Testis (tissue), 3 donors: Measurements from ENCODE around the gene PIP5K1B. TPM values are rescaled to one million over a fixed set of nuclear protein-coding genes. Genes with fewer than 3 reads are reported as not detected.

ENCODE experiments used
- DNase-seq: peaks from one replicate; pipeline ENCODE4 v3.0.0-alpha.2; 2019
- H3K27ac ChIP-seq, 2 donors: fragments of 200-600 bp; sonication (generic); one replicate each; pipeline ENCODE4 v1.5.1; 2019
- H3K27me3 ChIP-seq: fragments of 200-600 bp; sonication (generic); one replicate; pipeline ENCODE4 v1.5.1; 2019
- H3K36me3 ChIP-seq: fragments of 200-600 bp; sonication (generic); one replicate; pipeline ENCODE4 v1.5.1; 2017; ENCODE audit warnings: low read depth; ENCODE audit errors: missing control alignments
- H3K4me1 ChIP-seq: fragments of 200-600 bp; sonication (generic); one replicate; pipeline ENCODE4 v1.5.1; 2019
- H3K4me3 ChIP-seq, 2 donors: fragments of 200-600 bp; sonication (generic); one replicate each; pipeline ENCODE4 v1.5.1; 2017 to 2019
- H3K9me3 ChIP-seq: fragments of 200-600 bp; sonication (generic); one replicate; pipeline ENCODE4 v1.5.1; 2017
- POLR2A ChIP-seq: fragments of 450-650 bp; IDR thresholded peaks from one replicate; pipeline ENCODE4 v1.6.1; 2017; ENCODE audit warnings: antibody characterized with exemption, mild to moderate bottlenecking, moderate library complexity
- WGBS, 2 donors: methylation state at CpG; one replicate each; pipeline ENCODE4 v1.1.5; 2018; 5-methylcytosine and 5-hydroxymethylcytosine counted together
- intact Hi-C: fragments of 100-400 bp; cut with DNase I; formaldehyde crosslinking; loops from one replicate; pipeline ENCODE4 v1.15.1; 2023; ENCODE audit warnings: low total_unique reads
- polyA plus RNA-seq: library from polyadenylated mRNA; stranded (reverse); fragments of 350-450 nt; fragmentation: Illumina TruSeq; extraction: RNeasy Lipid Tissue Mini Kit (QIAGEN cat#74804); gene quantifications from one replicate; pipeline ENCODE4 v1.2.3, GENCODE V29; 2014; ENCODE audit warnings: low read depth, low replicate concordance; ENCODE audit not compliant: insufficient read depth
- total RNA-seq, 2 donors: library from RNA; depleted of rRNA; stranded (reverse); fragments of >200 nt; gene quantifications; one replicate each; pipeline ENCODE4 v1.2.3, GENCODE V29; 2016
- TF ChIP-seq, protein P1 (sequence below), 3 experiments: fragments of 450-650 bp in 2 of 3; fragments of 200-600 bp in 1 of 3; sonication (generic) in 1 of 3; IDR thresholded peaks; one replicate each; pipeline ENCODE4 v1.5.1; 2016 to 2019; ENCODE audit warnings: antibody characterized with exemption in 3 of 3, mild to moderate bottlenecking in 2 of 3, moderate library complexity in 1 of 3

The PIP5K1B gene
- total and polyA plus RNA-seq, 3 donors from 2014 or later = 53.6 to 70.5 (median 66.9) TPM

DNA sequence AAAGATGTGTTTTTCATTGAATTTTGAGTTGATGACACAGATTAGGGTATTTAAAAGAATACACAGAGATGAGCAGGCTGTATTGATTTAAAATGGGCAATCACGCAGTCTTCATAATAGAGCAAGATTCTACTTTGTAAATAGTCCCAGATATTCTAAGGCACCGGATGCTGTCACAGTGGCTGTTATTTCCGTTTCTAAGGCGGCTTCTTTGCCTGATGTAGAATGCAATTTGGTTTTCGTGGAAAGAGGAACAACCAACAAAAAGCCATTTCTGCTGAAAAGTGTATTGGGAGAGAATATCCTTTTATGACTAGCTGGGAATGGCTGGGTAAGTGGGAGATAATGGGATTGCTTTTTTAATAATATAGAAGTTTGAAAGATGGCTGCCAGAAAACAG, 291.4 kb downstream of the PIP5K1B start:
- WGBS, 2 donors = 86 to 94% methylated on average over 5 of the region's 5 CpGs
- no peak overlapping the region for H3K4me3 ChIP-seq
- H3K27ac ChIP-seq = no peak overlapping the region
- H3K27me3 ChIP-seq = no peaks in the 10 kb centered on the region
- intact Hi-C loops = no loop called here
- H3K4me1 ChIP-seq = no peaks in the 10 kb centered on the region
- TF ChIP-seq POLR2A = no peak
- TF ChIP-seq, protein P1, sequence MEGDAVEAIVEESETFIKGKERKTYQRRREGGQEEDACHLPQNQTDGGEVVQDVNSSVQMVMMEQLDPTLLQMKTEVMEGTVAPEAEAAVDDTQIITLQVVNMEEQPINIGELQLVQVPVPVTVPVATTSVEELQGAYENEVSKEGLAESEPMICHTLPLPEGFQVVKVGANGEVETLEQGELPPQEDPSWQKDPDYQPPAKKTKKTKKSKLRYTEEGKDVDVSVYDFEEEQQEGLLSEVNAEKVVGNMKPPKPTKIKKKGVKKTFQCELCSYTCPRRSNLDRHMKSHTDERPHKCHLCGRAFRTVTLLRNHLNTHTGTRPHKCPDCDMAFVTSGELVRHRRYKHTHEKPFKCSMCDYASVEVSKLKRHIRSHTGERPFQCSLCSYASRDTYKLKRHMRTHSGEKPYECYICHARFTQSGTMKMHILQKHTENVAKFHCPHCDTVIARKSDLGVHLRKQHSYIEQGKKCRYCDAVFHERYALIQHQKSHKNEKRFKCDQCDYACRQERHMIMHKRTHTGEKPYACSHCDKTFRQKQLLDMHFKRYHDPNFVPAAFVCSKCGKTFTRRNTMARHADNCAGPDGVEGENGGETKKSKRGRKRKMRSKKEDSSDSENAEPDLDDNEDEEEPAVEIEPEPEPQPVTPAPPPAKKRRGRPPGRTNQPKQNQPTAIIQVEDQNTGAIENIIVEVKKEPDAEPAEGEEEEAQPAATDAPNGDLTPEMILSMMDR (IDR thresholded peaks at IDR 0.05) = no peak
- H3K9me3 ChIP-seq = no peaks in the 10 kb centered on the region
- DNase-seq = no peak
- H3K36me3 ChIP-seq = no peaks in the 10 kb centered on the region

DNA sequence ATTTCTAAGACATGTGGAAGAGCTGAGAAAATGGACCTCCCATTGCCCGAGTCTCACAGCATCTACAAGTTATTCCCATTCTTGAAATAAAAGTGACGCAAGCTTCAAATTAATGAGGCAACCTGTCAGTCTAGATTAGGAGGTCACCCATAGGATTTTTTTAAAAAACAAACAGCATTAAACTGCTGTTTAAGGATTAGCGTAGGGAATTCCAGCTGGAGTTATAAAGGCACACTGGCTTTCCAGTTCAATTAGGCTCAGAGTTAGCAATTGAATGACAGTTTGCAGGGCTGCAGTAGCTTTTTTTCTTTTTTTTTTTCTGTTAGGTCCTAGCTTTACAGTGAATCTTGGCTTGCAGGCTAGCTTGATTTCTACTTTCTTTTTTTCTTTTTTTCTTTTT, 292.6 kb downstream of the PIP5K1B start:
- intact Hi-C loops = no loop called here
- no peak overlapping the region for H3K27ac ChIP-seq
- H3K9me3 ChIP-seq = no peaks in the 10 kb centered on the region
- no peak for DNase-seq
- no peak overlapping the region for H3K4me3 ChIP-seq
- no peaks in the 10 kb centered on the region for H3K36me3 ChIP-seq
- no peaks in the 10 kb centered on the region for H3K27me3 ChIP-seq
- H3K4me1 ChIP-seq = no peaks in the 10 kb centered on the region
- no peak for TF ChIP-seq POLR2A
- TF ChIP-seq, protein P1 (IDR thresholded peaks at IDR 0.05) = no peak
- 89 to 91% methylated on average over 3 of the region's 3 CpGs for WGBS, 2 donors

DNA sequence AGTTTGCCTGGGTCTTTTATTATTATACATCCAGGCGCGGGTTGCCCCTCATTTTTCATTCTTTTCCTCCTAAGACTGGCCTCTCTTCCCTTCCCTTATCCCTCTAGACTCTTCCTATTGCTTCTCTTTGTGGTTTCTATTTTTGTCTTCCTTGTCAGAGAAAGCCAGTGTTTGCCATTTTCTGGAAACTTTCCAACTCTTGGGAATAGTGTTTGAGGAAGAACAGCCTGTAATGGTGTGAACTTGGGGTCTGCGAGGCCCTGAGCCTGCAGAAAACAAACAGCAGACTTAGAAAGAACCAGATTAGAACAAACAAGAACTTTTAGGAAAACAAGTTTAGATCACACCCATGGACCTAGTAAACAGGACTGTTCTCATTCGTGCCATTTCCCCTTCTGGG, 293.3 kb downstream of the PIP5K1B start:
- TF ChIP-seq POLR2A = no peak
- TF ChIP-seq, protein P1 (IDR thresholded peaks at IDR 0.05) = no peak
- Histone ChIP-seq H3K4me3 (no peak overlapping the region), H3K36me3 (no peaks in the 10 kb centered on the region), H3K27me3 (no peaks in the 10 kb centered on the region), H3K4me1 (no peaks in the 10 kb centered on the region), H3K27ac (peak overlapping the region in 1 of 2 donors; percentile 20), H3K9me3 (no peaks in the 10 kb centered on the region)
- WGBS, 2 donors = 60 to 69% methylated on average over 4 of the region's 4 CpGs
- no peak for DNase-seq
- intact Hi-C loops = no loop called here

DNA sequence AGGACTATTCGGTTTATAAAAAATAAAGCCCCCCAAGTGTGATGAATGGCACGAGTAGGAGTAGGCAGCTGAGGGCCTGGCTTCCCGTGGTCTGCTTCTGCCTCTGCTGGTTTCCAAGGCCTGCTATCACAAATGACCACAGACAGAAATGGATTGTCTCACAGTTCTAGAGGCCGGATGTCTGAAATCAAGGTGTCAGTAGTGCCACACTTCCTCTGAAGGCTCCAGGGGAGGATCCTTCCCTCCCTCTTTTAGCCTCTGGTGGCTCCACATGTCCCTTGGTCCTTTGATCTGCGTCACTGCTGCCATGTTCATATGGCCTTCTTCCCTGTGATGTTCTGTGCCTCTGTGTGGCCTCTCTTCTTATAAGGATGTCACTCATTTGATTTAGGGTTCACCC, 293.8 kb downstream of the PIP5K1B start:
- TF ChIP-seq POLR2A = no peak
- TF ChIP-seq, protein P1 (IDR thresholded peaks at IDR 0.05) = no peak
- H3K4me1 ChIP-seq = no peaks in the 10 kb centered on the region
- no peaks in the 10 kb centered on the region for H3K9me3 ChIP-seq
- no peaks in the 10 kb centered on the region for H3K36me3 ChIP-seq
- H3K4me3 ChIP-seq = no peak overlapping the region
- 71 to 75% methylated on average over 5 of the region's 5 CpGs for WGBS, 2 donors
- no peak for DNase-seq
- intact Hi-C loops = no loop called here
- no peaks in the 10 kb centered on the region for H3K27me3 ChIP-seq
- H3K27ac ChIP-seq = peak overlapping the region in 1 of 2 donors; percentile 20

DNA sequence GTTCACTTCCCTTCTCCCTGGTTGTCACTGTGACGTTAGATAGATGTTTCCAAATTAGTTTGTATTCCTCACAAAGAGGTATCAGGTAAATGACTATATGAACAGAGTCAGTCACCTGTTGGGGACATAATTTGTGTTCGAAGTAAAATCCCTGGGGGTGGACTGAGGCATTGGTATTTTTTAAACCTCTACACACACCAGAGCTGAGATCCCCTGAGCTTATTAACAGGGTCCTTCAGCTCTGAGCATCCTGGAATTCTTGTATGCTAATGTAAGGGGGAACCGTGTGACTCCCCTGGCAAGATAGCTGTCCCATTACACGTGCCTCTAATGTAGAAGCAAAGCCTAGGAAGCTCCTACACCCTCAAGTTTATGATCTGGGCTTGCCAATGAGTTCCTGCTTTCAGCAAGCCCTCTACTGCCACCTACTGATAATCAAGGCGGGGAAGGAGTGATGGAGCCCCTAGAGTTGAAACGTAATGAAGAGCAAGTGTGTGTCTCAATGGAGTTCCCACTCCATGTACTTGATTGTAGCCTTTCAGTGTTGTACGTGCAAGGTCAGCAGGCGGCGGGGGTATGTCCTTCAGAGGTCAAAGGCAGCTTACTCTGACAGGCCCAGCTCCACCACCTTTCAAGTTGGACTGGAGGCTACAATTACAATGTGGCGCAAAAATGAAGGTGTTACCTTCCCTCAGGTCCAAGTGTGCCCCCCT, 294.5 kb downstream of the PIP5K1B start:
- Histone ChIP-seq H3K27me3 (no peaks in the 10 kb centered on the region), H3K9me3 (no peaks in the 10 kb centered on the region), H3K27ac (no peak overlapping the region), H3K4me3 (no peak overlapping the region), H3K4me1 (no peaks in the 10 kb centered on the region), H3K36me3 (no peaks in the 10 kb centered on the region)
- TF ChIP-seq, protein P1 (IDR thresholded peaks at IDR 0.05) = peak; percentile 53 to 68 (median 67)
- TF ChIP-seq POLR2A = no peak
- peak; percentile 76 for DNase-seq
- intact Hi-C loops = loop anchor here (10.0 kb wide), 1 partner anchor 415 kb away; no protein-coding TSS in a partner anchor
- 40 to 52% methylated on average over 9 to 10 of the region's 10 CpGs for WGBS, 2 donors
